Measurements from ENCODE around the gene ATOH8. TPM values are rescaled to one million over a fixed set of nuclear protein-coding genes. Genes with fewer than 3 reads are reported as not detected.
A peak's percentile ranks its signal among the peaks of the same experiment; 100 is the strongest.

ATOH8 gene
- total RNA-seq, 1 experiment from 2014 or later, result 1.1 TPM

- Histone ChIP-seq H3K27me3 (ENCODE audit: control insufficient read depth, insufficient read depth, low read length) (no peaks in the 10 kb centered on the region), H3K4me3 (ENCODE audit: insufficient read depth, low read depth, low read length) (no peak overlapping the region), H3K36me3 (replicated peaks; ENCODE audit: control insufficient read depth, insufficient read depth, low read length) (no peaks in the 10 kb centered on the region)
- DNase-seq, result no peak
Observed at GRCh38 chr2:85737481-85737880, 16.3 kb upstream of the ATOH8 start.

GRCh38 chr2:85737961-85738360 is 15.8 kb upstream of the ATOH8 start:
- Histone ChIP-seq H3K27me3 (ENCODE audit: control insufficient read depth, insufficient read depth, low read length) (no peaks in the 10 kb centered on the region), H3K36me3 (replicated peaks; ENCODE audit: control insufficient read depth, insufficient read depth, low read length) (no peaks in the 10 kb centered on the region), H3K4me3 (ENCODE audit: insufficient read depth, low read depth, low read length) (no peak overlapping the region)
- DNase-seq, result no peak

DNA sequence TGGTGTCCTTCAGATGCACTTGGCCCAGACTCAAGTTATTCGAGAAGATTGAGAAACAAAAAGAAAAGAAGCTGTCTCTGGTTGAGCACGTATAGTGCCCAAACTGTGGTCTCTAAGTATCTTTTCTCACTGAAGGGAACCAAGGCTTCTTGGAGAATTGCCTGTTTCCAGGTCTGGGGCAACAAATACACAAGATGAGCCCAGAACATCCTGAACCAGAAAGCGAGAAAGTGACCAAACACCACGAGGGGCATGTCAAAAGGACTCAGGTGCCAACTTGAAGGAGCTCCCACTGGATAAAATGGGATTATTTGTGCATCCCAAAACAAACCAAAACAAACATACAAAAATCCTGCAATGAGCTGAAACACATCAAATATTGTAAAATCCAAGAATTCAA is 13.6 kb upstream of the ATOH8 start:
- Histone ChIP-seq H3K27me3 (ENCODE audit: control insufficient read depth, insufficient read depth, low read length) (no peaks in the 10 kb centered on the region), H3K4me3 (ENCODE audit: insufficient read depth, low read depth, low read length) (no peak overlapping the region), H3K36me3 (replicated peaks; ENCODE audit: control insufficient read depth, insufficient read depth, low read length) (no peaks in the 10 kb centered on the region)
- DNase-seq, result no peak

DNA sequence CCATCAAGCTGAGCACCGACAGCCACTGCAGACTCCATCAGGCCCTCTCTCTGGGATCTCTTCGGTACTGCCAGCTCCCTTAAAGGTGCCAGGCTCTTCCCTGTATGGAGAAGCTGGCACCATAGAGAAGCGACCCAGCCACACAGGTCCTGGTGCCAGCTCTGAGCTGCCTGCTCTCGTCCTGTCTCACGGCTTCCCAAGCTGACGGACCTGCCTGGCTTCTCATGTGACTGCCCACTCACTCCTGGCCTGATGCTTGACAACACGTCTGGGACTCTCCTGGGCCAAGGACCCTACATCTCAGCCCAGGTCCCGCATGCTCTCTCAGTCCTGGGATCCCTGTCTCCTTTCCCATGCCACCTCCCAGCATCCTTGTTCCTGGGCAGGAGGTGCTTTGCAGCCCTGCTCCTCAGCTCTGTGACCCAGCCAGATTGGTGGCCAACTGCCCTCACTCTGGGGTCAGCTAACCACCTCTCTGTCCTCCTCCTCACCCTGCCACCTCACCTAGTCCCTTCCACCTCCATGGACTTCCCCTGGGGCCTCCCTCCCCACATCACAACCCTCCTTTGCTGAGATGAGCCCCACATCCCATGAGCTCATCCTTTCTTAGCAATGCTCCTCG is 12.5 kb upstream of the ATOH8 start:
- DNase-seq, result no peak
- H3K27me3 ChIP-seq (ENCODE audit: control insufficient read depth, insufficient read depth, low read length), result peaks cover 1% of the 10 kb centered on the region; the same call in 1 of the 2 replicates
- no peaks in the 10 kb centered on the region for H3K36me3 ChIP-seq (replicated peaks; ENCODE audit: control insufficient read depth, insufficient read depth, low read length)

DNA sequence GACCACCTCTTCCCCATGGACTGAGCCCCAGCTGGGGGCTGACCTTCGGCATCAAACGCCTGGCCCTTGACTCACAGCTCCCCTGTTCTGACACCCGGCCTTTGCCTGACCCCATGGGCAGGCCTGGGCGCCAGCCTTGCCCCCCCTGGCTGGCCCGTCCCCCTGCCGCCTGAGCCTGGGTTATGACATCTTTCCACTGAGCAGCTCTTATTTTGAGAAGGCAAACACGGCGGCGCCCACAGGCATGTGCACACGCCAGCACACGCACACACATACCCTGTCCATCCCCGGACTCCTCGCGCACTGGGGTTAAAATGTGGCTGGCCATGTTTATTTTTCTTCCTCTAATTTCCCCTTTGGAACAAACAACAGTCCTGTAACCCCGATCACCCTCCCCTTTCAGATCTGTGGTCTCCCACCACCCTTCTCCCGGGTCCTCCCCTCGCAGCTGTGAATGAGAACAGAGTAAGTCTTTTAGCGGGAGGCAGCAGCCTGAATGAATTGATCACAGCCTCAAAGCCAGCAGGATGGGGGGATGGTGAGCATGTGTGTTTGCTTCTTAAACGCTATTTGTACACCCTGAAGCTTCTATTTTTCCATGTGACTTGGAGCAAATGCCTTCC is 11.8 kb upstream of the ATOH8 start:
- Histone ChIP-seq H3K36me3 (replicated peaks; ENCODE audit: control insufficient read depth, insufficient read depth, low read length) (no peaks in the 10 kb centered on the region), H3K4me3 (ENCODE audit: insufficient read depth, low read depth, low read length) (no peak overlapping the region), H3K27me3 (ENCODE audit: control insufficient read depth, insufficient read depth, low read length) (peaks cover 1% of the 10 kb centered on the region; the same call in 1 of the 2 replicates)
- peak; percentile 65 for DNase-seq

More for the DNA sequence above, 12.5 kb upstream of the ATOH8 start:
- H3K4me3 ChIP-seq (ENCODE audit: insufficient read depth, low read depth, low read length), result no peak overlapping the region

DNA sequence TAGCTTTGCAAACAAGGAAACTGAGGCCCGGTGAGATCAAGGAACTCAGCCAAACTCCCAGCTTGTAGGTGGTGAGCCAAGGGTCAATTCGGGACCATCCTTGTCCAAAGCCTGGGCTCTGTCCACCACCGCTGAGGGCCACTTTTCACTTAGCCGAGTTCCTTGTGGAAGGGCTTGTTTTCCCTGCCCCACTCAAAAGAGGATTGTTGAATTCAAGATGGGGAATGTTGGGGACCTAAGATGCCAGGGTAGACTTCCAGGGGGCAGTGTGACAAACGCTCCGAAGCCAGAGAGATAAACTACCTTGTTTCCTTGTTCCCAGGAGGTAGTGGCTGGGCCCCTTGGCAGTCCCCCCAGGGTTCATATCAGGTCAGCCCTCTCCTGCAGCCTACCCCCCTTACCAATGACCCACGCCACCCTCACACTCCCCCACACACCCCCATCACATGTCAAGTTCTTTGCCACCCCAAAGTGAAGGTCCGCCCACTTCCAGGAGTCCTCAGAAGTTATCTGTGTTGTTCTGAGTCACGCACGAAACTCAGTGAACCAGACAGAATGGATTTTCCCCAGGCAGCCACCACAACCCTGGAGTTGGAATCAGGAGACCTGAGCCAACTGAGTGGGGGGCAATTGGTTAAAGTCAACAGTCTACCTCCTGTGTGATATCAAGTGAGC is 10.3 kb upstream of the ATOH8 start:
- Histone ChIP-seq H3K27me3 (ENCODE audit: control insufficient read depth, insufficient read depth, low read length) (peaks cover 1% of the 10 kb centered on the region; the same call in 1 of the 2 replicates), H3K36me3 (replicated peaks; ENCODE audit: control insufficient read depth, insufficient read depth, low read length) (no peaks in the 10 kb centered on the region), H3K4me3 (ENCODE audit: insufficient read depth, low read depth, low read length) (no peak overlapping the region)
- DNase-seq, result no peak

DNA sequence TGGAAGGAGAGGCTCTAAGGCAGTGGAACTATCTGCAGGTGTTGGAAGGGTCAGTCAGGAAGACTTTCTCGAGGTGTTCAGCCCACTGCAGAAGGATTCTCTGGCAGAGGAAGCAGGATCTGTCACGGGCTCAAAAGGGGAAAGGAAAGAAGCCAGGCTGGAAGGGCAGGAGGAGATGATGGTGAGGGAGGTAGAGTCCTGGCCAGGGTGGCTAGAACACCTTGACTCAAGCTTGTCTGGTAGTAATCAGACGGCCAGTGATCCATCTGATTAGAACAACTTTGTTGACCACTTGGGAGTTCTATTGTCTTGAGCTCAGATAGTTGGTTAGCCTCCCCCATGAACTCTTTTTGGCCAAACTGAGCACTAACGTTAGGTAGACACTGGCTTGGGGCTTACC is 9.7 kb upstream of the ATOH8 start:
- Histone ChIP-seq H3K4me3 (ENCODE audit: insufficient read depth, low read depth, low read length) (no peak overlapping the region), H3K27me3 (ENCODE audit: control insufficient read depth, insufficient read depth, low read length) (peaks cover 1% of the 10 kb centered on the region; the same call in 1 of the 2 replicates), H3K36me3 (replicated peaks; ENCODE audit: control insufficient read depth, insufficient read depth, low read length) (no peaks in the 10 kb centered on the region)
- no peak for DNase-seq

- Histone ChIP-seq H3K36me3 (replicated peaks; ENCODE audit: control insufficient read depth, insufficient read depth, low read length) (no peaks in the 10 kb centered on the region), H3K4me3 (ENCODE audit: insufficient read depth, low read depth, low read length) (no peak overlapping the region), H3K27me3 (ENCODE audit: control insufficient read depth, insufficient read depth, low read length) (peaks cover 1% of the 10 kb centered on the region; the same call in 1 of the 2 replicates)
- DNase-seq, result no peak
Observed at GRCh38 chr2:85744741-85745601, 8.8 kb upstream of the ATOH8 start.

- H3K4me3 ChIP-seq (ENCODE audit: insufficient read depth, low read depth, low read length), result no peak overlapping the region
- no peak for DNase-seq
- no peaks in the 10 kb centered on the region for H3K36me3 ChIP-seq (replicated peaks; ENCODE audit: control insufficient read depth, insufficient read depth, low read length)
- H3K27me3 ChIP-seq (ENCODE audit: control insufficient read depth, insufficient read depth, low read length), result peaks cover 2% of the 10 kb centered on the region; the same call in 1 of the 2 replicates
Observed at GRCh38 chr2:85745619-85746018, 8.2 kb upstream of the ATOH8 start.

- no peak for DNase-seq
- Histone ChIP-seq H3K36me3 (replicated peaks; ENCODE audit: control insufficient read depth, insufficient read depth, low read length) (no peaks in the 10 kb centered on the region), H3K4me3 (ENCODE audit: insufficient read depth, low read depth, low read length) (no peak overlapping the region), H3K27me3 (ENCODE audit: control insufficient read depth, insufficient read depth, low read length) (peaks cover 11% of the 10 kb centered on the region)
Observed at GRCh38 chr2:85746321-85747004, 7.3 kb upstream of the ATOH8 start.

DNA sequence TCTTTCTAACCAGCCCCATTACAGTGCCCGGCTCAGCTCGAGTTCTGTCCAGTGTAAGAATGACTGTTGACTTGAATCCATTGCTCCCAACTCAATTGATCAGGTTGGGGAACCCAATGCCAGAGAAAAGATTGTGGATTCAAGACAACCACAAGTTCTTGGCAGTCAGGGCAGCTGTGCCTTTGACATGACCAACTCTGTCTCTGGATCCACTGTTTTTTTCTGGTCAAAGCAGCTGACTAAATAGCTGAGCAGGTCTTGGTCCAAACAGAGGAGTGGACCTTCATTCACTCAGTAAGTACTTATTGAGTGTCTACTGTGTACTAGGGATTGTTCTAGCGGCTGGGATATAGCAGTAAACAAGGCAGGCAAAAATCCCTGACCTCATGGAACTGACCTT is 6.3 kb upstream of the ATOH8 start:
- DNase-seq, result no peak
- no peaks in the 10 kb centered on the region for H3K36me3 ChIP-seq (replicated peaks; ENCODE audit: control insufficient read depth, insufficient read depth, low read length)
- peaks cover 20% of the 10 kb centered on the region for H3K27me3 ChIP-seq (ENCODE audit: control insufficient read depth, insufficient read depth, low read length)
- H3K4me3 ChIP-seq (ENCODE audit: insufficient read depth, low read depth, low read length), result no peak overlapping the region

DNA sequence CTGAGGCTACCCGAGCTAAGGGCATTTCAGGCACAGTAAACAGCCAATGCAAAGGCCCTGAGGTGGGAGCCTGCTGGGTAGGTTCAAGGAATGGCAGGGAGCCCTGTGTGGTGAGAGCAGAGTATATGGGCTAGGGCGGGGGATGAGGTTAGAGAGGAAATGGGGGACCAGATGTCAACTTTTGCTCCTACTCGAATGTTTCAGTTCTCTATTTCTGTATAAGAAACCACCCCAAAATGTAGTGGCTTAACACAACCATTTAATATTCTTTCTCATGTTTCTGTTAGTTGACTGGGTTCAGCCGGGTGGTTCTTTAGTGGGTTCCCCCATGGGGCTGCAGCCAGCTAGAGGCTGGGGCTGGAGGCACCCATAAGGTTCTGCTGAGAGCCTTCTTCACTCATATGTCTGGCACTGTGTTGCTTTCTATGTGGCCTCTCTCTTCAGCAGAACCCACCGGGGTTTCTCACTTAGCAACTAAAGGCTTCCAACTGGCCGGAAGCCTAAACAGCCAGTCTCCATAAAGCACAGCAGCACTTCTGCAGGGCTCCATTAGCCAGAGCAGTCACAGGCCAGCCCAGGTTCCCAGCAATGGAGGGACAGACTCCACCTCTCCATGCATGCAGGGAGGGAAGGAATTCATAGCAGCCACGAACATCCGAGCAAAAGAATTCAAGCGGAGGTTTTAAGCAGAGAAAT is 5.6 kb upstream of the ATOH8 start:
- no peak overlapping the region for H3K4me3 ChIP-seq (ENCODE audit: insufficient read depth, low read depth, low read length)
- peaks cover 28% of the 10 kb centered on the region for H3K27me3 ChIP-seq (ENCODE audit: control insufficient read depth, insufficient read depth, low read length)
- no peaks in the 10 kb centered on the region for H3K36me3 ChIP-seq (replicated peaks; ENCODE audit: control insufficient read depth, insufficient read depth, low read length)
- DNase-seq, result no peak

- no peak for DNase-seq
- Histone ChIP-seq H3K4me3 (ENCODE audit: insufficient read depth, low read depth, low read length) (no peak overlapping the region), H3K36me3 (replicated peaks; ENCODE audit: control insufficient read depth, insufficient read depth, low read length) (no peaks in the 10 kb centered on the region), H3K27me3 (ENCODE audit: control insufficient read depth, insufficient read depth, low read length) (peaks cover 37% of the 10 kb centered on the region)
Observed at GRCh38 chr2:85748985-85749875, 4.6 kb upstream of the ATOH8 start.

All from H7 (cell line).